Measurements from ENCODE around the gene OPCML.

Gene OPCML

DNA sequence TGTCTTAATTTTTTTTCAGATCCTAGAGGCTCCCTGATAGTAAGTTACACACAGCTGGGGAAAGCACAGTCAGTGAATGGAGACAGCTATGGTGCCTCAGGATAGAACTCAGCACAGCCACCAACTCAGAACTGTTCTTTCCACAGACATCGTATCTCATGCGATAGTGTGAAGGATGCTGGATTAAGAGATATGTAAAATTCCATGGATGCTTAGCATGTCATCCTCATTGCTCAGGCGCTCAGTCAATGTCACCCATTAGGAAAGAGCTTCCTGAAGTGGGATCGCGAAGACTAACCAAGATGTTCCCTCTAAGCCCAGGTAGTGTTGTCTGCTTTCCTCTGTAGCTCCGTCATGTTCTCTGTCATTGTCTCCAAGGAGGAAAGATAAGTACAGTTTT, 1000.4 kb downstream of the OPCML start:
- H3K79me2 ChIP-seq (ENCODE audit: insufficient read depth, low read length), result no peaks in the 10 kb centered on the region
- H3K27ac ChIP-seq (ENCODE audit: low read depth, low read length, poor library complexity, severe bottlenecking), result no peak overlapping the region
- no peak overlapping the region for H3K9ac ChIP-seq (ENCODE audit: low read length)
- H3K36me3 ChIP-seq (ENCODE audit: insufficient read depth, low read length), result no peaks in the 10 kb centered on the region
- TF ChIP-seq, protein P1, sequence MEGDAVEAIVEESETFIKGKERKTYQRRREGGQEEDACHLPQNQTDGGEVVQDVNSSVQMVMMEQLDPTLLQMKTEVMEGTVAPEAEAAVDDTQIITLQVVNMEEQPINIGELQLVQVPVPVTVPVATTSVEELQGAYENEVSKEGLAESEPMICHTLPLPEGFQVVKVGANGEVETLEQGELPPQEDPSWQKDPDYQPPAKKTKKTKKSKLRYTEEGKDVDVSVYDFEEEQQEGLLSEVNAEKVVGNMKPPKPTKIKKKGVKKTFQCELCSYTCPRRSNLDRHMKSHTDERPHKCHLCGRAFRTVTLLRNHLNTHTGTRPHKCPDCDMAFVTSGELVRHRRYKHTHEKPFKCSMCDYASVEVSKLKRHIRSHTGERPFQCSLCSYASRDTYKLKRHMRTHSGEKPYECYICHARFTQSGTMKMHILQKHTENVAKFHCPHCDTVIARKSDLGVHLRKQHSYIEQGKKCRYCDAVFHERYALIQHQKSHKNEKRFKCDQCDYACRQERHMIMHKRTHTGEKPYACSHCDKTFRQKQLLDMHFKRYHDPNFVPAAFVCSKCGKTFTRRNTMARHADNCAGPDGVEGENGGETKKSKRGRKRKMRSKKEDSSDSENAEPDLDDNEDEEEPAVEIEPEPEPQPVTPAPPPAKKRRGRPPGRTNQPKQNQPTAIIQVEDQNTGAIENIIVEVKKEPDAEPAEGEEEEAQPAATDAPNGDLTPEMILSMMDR (IDR thresholded peaks at IDR 0.05; ENCODE audit: low read length), result no peak
- no peak for TF ChIP-seq EZH2 (IDR thresholded peaks at IDR 0.05; ENCODE audit: borderline replicate concordance, low read length)
- no peak overlapping the region for H3K4me2 ChIP-seq (ENCODE audit: low read length)
- no peaks in the 10 kb centered on the region for H3K9me3 ChIP-seq (ENCODE audit: low read length)
- no peaks in the 10 kb centered on the region for H3F3A ChIP-seq (ENCODE audit: insufficient read depth, low read length)
- no peak overlapping the region for H3K4me3 ChIP-seq (ENCODE audit: low read depth, low read length, poor library complexity, severe bottlenecking)
- no peaks in the 10 kb centered on the region for H3K4me1 ChIP-seq (ENCODE audit: insufficient read depth, low read length, severe bottlenecking)
- H3K9me2 ChIP-seq (ENCODE audit: low read depth, low read length), result no peaks in the 10 kb centered on the region
- no peaks in the 10 kb centered on the region for H4K20me1 ChIP-seq (ENCODE audit: insufficient read depth, low read length)
- H2AFZ ChIP-seq (ENCODE audit: low read length), result no peak overlapping the region
- H3K27me3 ChIP-seq (ENCODE audit: insufficient read depth, low read length), result no peaks in the 10 kb centered on the region

DNA sequence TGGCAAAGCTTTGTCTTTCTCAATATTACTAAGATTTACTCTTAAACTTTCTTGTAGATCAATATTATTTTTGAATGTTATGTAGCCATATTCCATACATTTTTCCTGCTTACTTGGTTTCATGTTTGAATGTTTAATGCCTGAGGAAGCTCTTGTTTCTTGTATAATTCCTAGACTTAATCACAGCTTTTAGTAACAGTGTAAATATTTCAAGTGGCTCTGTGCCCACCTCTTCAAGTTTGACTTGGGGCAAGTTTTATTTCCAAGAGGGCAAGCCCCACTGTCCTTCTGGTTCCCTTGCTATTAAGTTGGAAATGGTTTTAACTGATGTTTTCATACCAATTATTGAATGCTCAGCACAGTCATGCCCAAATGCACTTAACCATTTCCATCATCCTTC, 1004.1 kb downstream of the OPCML start:
- H3K36me3 ChIP-seq (ENCODE audit: insufficient read depth, low read length), result no peaks in the 10 kb centered on the region

DNA sequence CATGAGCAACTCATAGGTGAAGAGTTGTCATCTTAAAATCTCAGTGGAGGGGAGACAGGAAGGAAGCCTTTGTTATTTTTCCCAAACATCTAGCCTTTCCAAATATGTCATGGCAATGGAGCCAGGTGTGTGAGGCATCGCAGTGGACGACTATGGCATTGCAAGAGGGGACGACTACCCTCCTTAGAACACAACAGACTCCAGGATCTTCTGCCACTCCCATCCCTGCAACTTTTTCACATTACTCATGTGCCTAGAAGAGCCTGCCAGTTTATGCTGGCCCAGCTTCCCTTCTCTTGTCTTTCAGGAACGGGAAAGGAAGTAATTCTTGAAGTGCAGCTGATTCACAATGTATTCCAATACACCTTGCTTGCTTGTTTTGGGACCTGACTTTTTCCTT, 1008.4 kb downstream of the OPCML start:
- H3K79me2 ChIP-seq (ENCODE audit: insufficient read depth, low read length), result no peaks in the 10 kb centered on the region
- no peaks in the 10 kb centered on the region for H3K27me3 ChIP-seq (ENCODE audit: insufficient read depth, low read length)
- no peaks in the 10 kb centered on the region for H3K9me3 ChIP-seq (ENCODE audit: low read length)
- H3F3A ChIP-seq (ENCODE audit: insufficient read depth, low read length), result no peaks in the 10 kb centered on the region
- no peak overlapping the region for H3K9ac ChIP-seq (ENCODE audit: low read length)
- no peak overlapping the region for H3K4me3 ChIP-seq (ENCODE audit: low read depth, low read length, poor library complexity, severe bottlenecking)
- no peak overlapping the region for H2AFZ ChIP-seq (ENCODE audit: low read length)
- TF ChIP-seq EZH2 (IDR thresholded peaks at IDR 0.05; ENCODE audit: borderline replicate concordance, low read length), result no peak
- TF ChIP-seq, protein P1 (IDR thresholded peaks at IDR 0.05; ENCODE audit: low read length), result no peak
- H3K4me1 ChIP-seq (ENCODE audit: insufficient read depth, low read length, severe bottlenecking), result no peaks in the 10 kb centered on the region
- H3K4me2 ChIP-seq (ENCODE audit: low read length), result no peak overlapping the region
- no peaks in the 10 kb centered on the region for H4K20me1 ChIP-seq (ENCODE audit: insufficient read depth, low read length)
- H3K9me2 ChIP-seq (ENCODE audit: low read depth, low read length), result no peaks in the 10 kb centered on the region
- no peaks in the 10 kb centered on the region for H3K36me3 ChIP-seq (ENCODE audit: insufficient read depth, low read length)
- no peak overlapping the region for H3K27ac ChIP-seq (ENCODE audit: low read depth, low read length, poor library complexity, severe bottlenecking)

More for the DNA sequence above, 1004.1 kb downstream of the OPCML start:
- H3K4me3 ChIP-seq (ENCODE audit: low read depth, low read length, poor library complexity, severe bottlenecking), result no peak overlapping the region
- H3K27ac ChIP-seq (ENCODE audit: low read depth, low read length, poor library complexity, severe bottlenecking), result no peak overlapping the region
- TF ChIP-seq, protein P1 (IDR thresholded peaks at IDR 0.05; ENCODE audit: low read length), result no peak
- no peak for TF ChIP-seq EZH2 (IDR thresholded peaks at IDR 0.05; ENCODE audit: borderline replicate concordance, low read length)
- no peaks in the 10 kb centered on the region for H3F3A ChIP-seq (ENCODE audit: insufficient read depth, low read length)
- no peaks in the 10 kb centered on the region for H3K27me3 ChIP-seq (ENCODE audit: insufficient read depth, low read length)
- H3K9ac ChIP-seq (ENCODE audit: low read length), result no peak overlapping the region
- H4K20me1 ChIP-seq (ENCODE audit: insufficient read depth, low read length), result no peaks in the 10 kb centered on the region
- H2AFZ ChIP-seq (ENCODE audit: low read length), result no peak overlapping the region
- H3K4me2 ChIP-seq (ENCODE audit: low read length), result no peak overlapping the region
- H3K79me2 ChIP-seq (ENCODE audit: insufficient read depth, low read length), result no peaks in the 10 kb centered on the region
- H3K9me3 ChIP-seq (ENCODE audit: low read length), result no peaks in the 10 kb centered on the region
- no peaks in the 10 kb centered on the region for H3K9me2 ChIP-seq (ENCODE audit: low read depth, low read length)
- H3K4me1 ChIP-seq (ENCODE audit: insufficient read depth, low read length, severe bottlenecking), result no peaks in the 10 kb centered on the region

All from OCI-LY1 (cell line).